ENCODE measurements around the gene RXFP1. TPM values are rescaled to one million over a fixed set of nuclear protein-coding genes. Genes with fewer than 3 reads are reported as not detected.

Gene RXFP1
- total and polyA plus RNA-seq, 12 donors: 0.78 to 15.3 (median 6.7) TPM

- 68 to 83% (median 70%) methylated on average over 8 to 9 of the region's 9 CpGs for WGBS, 4 donors
- Histone ChIP-seq H3K27ac (no peak overlapping the region), H3K4me3 (no peak overlapping the region), H3K4me1 (replicated peaks in 1 of 2) (no peaks in the 10 kb centered on the region), H3K27me3 (no peaks in the 10 kb centered on the region), H3K9me3 (replicated peaks in 1 of 3) (no peaks in the 10 kb centered on the region), H3K36me3 (replicated peaks in 1 of 2) (no peaks in the 10 kb centered on the region)
- intact Hi-C loops (cut with DNase I): no loop called here
- no peak for TF ChIP-seq POLR2A (IDR thresholded peaks at IDR 0.05)
- TF ChIP-seq, protein P1, sequence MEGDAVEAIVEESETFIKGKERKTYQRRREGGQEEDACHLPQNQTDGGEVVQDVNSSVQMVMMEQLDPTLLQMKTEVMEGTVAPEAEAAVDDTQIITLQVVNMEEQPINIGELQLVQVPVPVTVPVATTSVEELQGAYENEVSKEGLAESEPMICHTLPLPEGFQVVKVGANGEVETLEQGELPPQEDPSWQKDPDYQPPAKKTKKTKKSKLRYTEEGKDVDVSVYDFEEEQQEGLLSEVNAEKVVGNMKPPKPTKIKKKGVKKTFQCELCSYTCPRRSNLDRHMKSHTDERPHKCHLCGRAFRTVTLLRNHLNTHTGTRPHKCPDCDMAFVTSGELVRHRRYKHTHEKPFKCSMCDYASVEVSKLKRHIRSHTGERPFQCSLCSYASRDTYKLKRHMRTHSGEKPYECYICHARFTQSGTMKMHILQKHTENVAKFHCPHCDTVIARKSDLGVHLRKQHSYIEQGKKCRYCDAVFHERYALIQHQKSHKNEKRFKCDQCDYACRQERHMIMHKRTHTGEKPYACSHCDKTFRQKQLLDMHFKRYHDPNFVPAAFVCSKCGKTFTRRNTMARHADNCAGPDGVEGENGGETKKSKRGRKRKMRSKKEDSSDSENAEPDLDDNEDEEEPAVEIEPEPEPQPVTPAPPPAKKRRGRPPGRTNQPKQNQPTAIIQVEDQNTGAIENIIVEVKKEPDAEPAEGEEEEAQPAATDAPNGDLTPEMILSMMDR (IDR thresholded peaks at IDR 0.05): no peak
- no peak for DNase-seq
Observed at GRCh38 chr4:158540125-158540907, 18.6 kb downstream of the RXFP1 start.

DNA sequence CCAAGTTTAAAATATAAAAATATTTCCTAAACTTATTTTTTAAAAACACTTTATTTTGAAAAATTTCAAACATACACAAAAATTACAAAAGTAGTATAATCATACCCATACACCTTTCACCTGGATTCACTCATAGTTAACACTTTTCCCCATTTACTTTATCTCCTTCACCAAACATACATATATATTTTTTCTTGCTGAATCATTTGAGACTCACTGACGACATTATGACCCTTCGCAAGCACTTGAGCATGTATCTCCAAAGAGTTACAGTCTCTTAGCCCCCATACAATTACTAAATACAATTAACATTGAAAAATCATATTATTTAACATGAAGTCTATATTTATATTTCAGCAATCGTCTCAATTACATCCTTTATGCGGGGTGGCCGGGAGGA, 19.8 kb downstream of the RXFP1 start:
- Histone ChIP-seq H3K4me3 (no peak overlapping the region), H3K36me3 (replicated peaks in 1 of 2) (no peaks in the 10 kb centered on the region), H3K27me3 (no peaks in the 10 kb centered on the region), H3K9me3 (replicated peaks in 1 of 3) (no peaks in the 10 kb centered on the region), H3K4me1 (replicated peaks in 1 of 2) (no peaks in the 10 kb centered on the region), H3K27ac (no peak overlapping the region)
- intact Hi-C loops (cut with DNase I): no loop called here
- no peak for DNase-seq
- TF ChIP-seq, protein P1 (IDR thresholded peaks at IDR 0.05): no peak
- TF ChIP-seq POLR2A (IDR thresholded peaks at IDR 0.05): no peak
- 76 to 83% (median 79%) methylated on average over 5 of the region's 5 CpGs for WGBS, 4 donors

- Histone ChIP-seq H3K36me3 (replicated peaks in 1 of 2) (no peaks in the 10 kb centered on the region), H3K27me3 (no peaks in the 10 kb centered on the region), H3K4me3 (no peak overlapping the region), H3K9me3 (replicated peaks in 1 of 3) (no peaks in the 10 kb centered on the region), H3K4me1 (replicated peaks in 1 of 2) (no peaks in the 10 kb centered on the region), H3K27ac (no peak overlapping the region)
- intact Hi-C loops (cut with DNase I): no loop called here
- 67 to 87% (median 77%) methylated on average over 1 of the region's 1 CpG for WGBS, 4 donors
- no peak for DNase-seq
- TF ChIP-seq, protein P1 (IDR thresholded peaks at IDR 0.05): no peak
- TF ChIP-seq POLR2A (IDR thresholded peaks at IDR 0.05): no peak
Observed at GRCh38 chr4:158543191-158543590, 21.5 kb downstream of the RXFP1 start.

DNA sequence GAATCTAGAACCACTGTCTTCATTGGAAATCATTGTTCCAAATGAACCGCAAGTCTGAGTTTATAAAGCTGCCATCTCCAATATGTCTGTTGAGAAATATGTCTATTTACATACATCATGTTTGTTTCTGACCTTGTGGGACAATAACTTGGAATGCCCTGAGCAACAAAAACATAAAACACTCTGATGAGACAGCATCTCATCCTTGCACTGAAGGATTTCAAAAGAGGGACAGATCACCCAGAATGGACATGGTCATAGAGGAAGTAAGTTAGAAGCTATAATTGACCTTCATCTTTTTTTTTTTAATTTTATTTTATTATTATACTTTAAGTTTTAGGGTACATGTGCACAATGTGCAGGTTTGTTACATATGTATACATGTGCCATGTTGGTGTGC, 22.5 kb downstream of the RXFP1 start:
- TF ChIP-seq POLR2A (IDR thresholded peaks at IDR 0.05): no peak
- TF ChIP-seq, protein P1 (IDR thresholded peaks at IDR 0.05): no peak
- intact Hi-C loops (cut with DNase I): no loop called here
- H3K36me3 ChIP-seq (replicated peaks in 1 of 2): no peaks in the 10 kb centered on the region
- no peak overlapping the region for H3K27ac ChIP-seq
- H3K4me1 ChIP-seq (replicated peaks in 1 of 2): no peaks in the 10 kb centered on the region
- no peak for DNase-seq
- 84 to 89% (median 87%) methylated on average over 1 of the region's 1 CpG for WGBS, 4 donors
- no peak overlapping the region for H3K4me3 ChIP-seq
- H3K9me3 ChIP-seq (replicated peaks in 1 of 3): no peaks in the 10 kb centered on the region
- H3K27me3 ChIP-seq: no peaks in the 10 kb centered on the region

Data from adrenal gland (tissue), 12 donors.